Lower leg skin (tissue), 3 donors: ENCODE results near the gene DGKQ.

Experiments used
- POLR2A ChIP-seq, 2 donors: fragments of 450-650 bp; IDR thresholded peaks; one replicate each; pipeline ENCODE4 v1.6.1; 2016 to 2017; ENCODE audit warnings: antibody characterized with exemption in 2 of 2, mild to moderate bottlenecking in 1 of 2, moderate library complexity in 1 of 2
- TF ChIP-seq, protein P1 (sequence below), 3 donors: fragments of 450-650 bp; IDR thresholded peaks; one replicate each; pipeline ENCODE4 v1.5.1; 2016; ENCODE audit warnings: antibody characterized with exemption in 3 of 3, mild to moderate bottlenecking in 3 of 3, moderate library complexity in 2 of 3

DNA sequence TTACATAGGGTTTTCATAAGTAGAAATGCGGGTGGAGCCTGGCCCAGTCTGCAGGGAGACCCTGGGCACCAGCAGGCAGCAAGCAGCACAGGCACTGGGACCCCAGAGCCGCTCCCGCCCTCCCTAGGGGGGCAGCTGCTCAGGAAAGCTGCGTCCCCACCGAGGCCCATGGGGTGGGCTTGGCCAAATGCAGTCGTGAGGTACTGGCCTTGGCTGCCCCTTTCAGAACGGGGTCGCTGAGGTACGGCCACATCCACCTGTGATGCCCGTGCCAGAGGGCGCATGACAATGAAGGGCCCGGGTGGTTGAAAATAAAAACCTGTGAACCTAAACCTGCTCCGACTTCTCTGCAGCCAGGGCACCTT, 24.5 kb downstream of the DGKQ start:
- TF ChIP-seq, protein P1, sequence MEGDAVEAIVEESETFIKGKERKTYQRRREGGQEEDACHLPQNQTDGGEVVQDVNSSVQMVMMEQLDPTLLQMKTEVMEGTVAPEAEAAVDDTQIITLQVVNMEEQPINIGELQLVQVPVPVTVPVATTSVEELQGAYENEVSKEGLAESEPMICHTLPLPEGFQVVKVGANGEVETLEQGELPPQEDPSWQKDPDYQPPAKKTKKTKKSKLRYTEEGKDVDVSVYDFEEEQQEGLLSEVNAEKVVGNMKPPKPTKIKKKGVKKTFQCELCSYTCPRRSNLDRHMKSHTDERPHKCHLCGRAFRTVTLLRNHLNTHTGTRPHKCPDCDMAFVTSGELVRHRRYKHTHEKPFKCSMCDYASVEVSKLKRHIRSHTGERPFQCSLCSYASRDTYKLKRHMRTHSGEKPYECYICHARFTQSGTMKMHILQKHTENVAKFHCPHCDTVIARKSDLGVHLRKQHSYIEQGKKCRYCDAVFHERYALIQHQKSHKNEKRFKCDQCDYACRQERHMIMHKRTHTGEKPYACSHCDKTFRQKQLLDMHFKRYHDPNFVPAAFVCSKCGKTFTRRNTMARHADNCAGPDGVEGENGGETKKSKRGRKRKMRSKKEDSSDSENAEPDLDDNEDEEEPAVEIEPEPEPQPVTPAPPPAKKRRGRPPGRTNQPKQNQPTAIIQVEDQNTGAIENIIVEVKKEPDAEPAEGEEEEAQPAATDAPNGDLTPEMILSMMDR (IDR thresholded peaks at IDR 0.05) = no peak
- no peak for TF ChIP-seq POLR2A (IDR thresholded peaks at IDR 0.05)
